ENCODE results near the gene CALM3. TPM values are rescaled to one million over a fixed set of nuclear protein-coding genes. Genes with fewer than 3 reads are reported as not detected.

CALM3 gene
- total and polyA plus RNA-seq, 2 of the 13 experiments (the other 11 are each of a cell fraction or from before 2014, with no cell fraction given) = 239 to 258 TPM

GRCh38 chr19:46616631-46617322, 15.6 kb downstream of the CALM3 start (continued):
- no peak for TF ChIP-seq CERS6 (CRISPR knock-in tag; IDR thresholded peaks at IDR 0.05)
- peak; percentile 29; the same call in 1 of the 2 replicates for TF ChIP-seq SAP130 (CRISPR knock-in tag; IDR thresholded peaks at IDR 0.05; ENCODE audit: low read depth)
- TF ChIP-seq THYN1 (CRISPR knock-in tag; IDR thresholded peaks at IDR 0.05; ENCODE audit: borderline replicate concordance, low read depth) = no peak
- TF ChIP-seq, protein P1, sequence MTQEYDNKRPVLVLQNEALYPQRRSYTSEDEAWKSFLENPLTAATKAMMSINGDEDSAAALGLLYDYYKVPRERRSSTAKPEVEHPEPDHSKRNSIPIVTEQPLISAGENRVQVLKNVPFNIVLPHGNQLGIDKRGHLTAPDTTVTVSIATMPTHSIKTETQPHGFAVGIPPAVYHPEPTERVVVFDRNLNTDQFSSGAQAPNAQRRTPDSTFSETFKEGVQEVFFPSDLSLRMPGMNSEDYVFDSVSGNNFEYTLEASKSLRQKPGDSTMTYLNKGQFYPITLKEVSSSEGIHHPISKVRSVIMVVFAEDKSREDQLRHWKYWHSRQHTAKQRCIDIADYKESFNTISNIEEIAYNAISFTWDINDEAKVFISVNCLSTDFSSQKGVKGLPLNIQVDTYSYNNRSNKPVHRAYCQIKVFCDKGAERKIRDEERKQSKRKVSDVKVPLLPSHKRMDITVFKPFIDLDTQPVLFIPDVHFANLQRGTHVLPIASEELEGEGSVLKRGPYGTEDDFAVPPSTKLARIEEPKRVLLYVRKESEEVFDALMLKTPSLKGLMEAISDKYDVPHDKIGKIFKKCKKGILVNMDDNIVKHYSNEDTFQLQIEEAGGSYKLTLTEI (CRISPR knock-in tag; conservative IDR thresholded peaks at IDR 0.05) = no peak
- TF ChIP-seq GABPA (IDR thresholded peaks at IDR 0.05; ENCODE audit: low read depth, low read length) = no peak
- no peak for TF ChIP-seq GABPA (CRISPR knock-in tag; IDR thresholded peaks at IDR 0.05; ENCODE audit: low read depth)
- TF ChIP-seq RFX1 (IDR thresholded peaks at IDR 0.05) = no peak
- TF ChIP-seq, protein P2, sequence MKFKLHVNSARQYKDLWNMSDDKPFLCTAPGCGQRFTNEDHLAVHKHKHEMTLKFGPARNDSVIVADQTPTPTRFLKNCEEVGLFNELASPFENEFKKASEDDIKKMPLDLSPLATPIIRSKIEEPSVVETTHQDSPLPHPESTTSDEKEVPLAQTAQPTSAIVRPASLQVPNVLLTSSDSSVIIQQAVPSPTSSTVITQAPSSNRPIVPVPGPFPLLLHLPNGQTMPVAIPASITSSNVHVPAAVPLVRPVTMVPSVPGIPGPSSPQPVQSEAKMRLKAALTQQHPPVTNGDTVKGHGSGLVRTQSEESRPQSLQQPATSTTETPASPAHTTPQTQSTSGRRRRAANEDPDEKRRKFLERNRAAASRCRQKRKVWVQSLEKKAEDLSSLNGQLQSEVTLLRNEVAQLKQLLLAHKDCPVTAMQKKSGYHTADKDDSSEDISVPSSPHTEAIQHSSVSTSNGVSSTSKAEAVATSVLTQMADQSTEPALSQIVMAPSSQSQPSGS (CRISPR knock-in tag; IDR thresholded peaks at IDR 0.05) = no peak
- no peak for TF ChIP-seq SATB2 (CRISPR knock-in tag; IDR thresholded peaks at IDR 0.05)
- TF ChIP-seq ZNF543 (CRISPR knock-in tag; IDR thresholded peaks at IDR 0.05) = no peak
- TF ChIP-seq EEA1 (CRISPR knock-in tag; IDR thresholded peaks at IDR 0.05; ENCODE audit: borderline replicate concordance) = no peak
- TF ChIP-seq RAD21 (CRISPR knock-in tag; IDR thresholded peaks at IDR 0.05) = peak; percentile 75; the same call in 1 of the 2 replicates
- 0 out of 2 replicates have a peak, but pooled peaks have one; percentile 17 for TF ChIP-seq SALL1 (CRISPR knock-in tag; IDR thresholded peaks at IDR 0.05)
- TF ChIP-seq, protein P3, sequence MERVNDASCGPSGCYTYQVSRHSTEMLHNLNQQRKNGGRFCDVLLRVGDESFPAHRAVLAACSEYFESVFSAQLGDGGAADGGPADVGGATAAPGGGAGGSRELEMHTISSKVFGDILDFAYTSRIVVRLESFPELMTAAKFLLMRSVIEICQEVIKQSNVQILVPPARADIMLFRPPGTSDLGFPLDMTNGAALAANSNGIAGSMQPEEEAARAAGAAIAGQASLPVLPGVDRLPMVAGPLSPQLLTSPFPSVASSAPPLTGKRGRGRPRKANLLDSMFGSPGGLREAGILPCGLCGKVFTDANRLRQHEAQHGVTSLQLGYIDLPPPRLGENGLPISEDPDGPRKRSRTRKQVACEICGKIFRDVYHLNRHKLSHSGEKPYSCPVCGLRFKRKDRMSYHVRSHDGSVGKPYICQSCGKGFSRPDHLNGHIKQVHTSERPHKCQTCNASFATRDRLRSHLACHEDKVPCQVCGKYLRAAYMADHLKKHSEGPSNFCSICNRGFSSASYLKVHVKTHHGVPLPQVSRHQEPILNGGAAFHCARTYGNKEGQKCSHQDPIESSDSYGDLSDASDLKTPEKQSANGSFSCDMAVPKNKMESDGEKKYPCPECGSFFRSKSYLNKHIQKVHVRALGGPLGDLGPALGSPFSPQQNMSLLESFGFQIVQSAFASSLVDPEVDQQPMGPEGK (CRISPR knock-in tag; IDR thresholded peaks at IDR 0.05) = peak; percentile 33; the same call in 1 of the 2 replicates
- 0 out of 2 replicates have a peak, but pooled peaks have one; percentile 30 for TF ChIP-seq HOXA5 (CRISPR knock-in tag; IDR thresholded peaks at IDR 0.05)
- TF ChIP-seq ZNF563 (CRISPR knock-in tag; IDR thresholded peaks at IDR 0.05) = peak; percentile 21; the same call in 1 of the 2 replicates
- 0 out of 2 replicates have a peak, but pooled peaks have one; percentile 23 for TF ChIP-seq HOXA3 (CRISPR knock-in tag; IDR thresholded peaks at IDR 0.05)
- TF ChIP-seq ZNF329 (CRISPR knock-in tag; IDR thresholded peaks at IDR 0.05; ENCODE audit: low read depth) = no peak
- peak; percentile 25; the same call in 1 of the 2 replicates for TF ChIP-seq KDM2A (CRISPR knock-in tag; IDR thresholded peaks at IDR 0.05; ENCODE audit: borderline replicate concordance, low read depth)
- peak; percentile 36 for TF ChIP-seq ZNF883 (CRISPR knock-in tag; IDR thresholded peaks at IDR 0.05; ENCODE audit: not compliant biosample characterization)

Measured in HepG2 (cell line).